ENCODE results near the gene FYN.

DNA sequence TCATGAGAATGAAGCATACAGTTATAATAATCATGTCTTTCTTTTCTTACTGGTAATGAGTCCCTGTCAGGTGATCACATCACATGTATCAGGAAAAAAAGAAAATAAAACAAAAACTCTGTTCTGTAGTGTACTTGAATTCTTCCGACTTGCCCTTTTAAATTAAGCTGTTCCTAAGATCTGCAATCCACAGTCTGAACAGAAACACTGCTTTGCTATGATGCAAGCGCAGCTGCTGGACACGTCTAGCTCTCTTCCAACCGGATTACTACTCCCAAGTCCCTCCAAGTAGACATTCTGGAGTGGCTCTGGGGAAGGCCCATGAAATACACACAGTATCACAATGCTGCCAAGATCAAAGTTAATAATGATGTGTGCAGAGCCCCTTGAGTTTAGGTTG is 83.7 kb downstream of the FYN start:
- TF ChIP-seq YY1 (IDR thresholded peaks at IDR 0.05; ENCODE audit: insufficient read depth, insufficient read length) (no peak), SUZ12 (IDR thresholded peaks at IDR 0.05; ENCODE audit: extremely low read depth, insufficient read depth, insufficient read length) (no peak)

Measured in NT2/D1 (cell line).